Endothelial cell of umbilical vein (primary cell): ENCODE results near the gene CFAP126.
"Not testable (repeated sequence)": the region's sequence is repeated elsewhere in the genome, so short reads cannot be mapped to it uniquely, and the experiment has no call there.

ENCODE experiments used
- CTCF ChIP-seq, 2 donors: IDR thresholded peaks; 1 replicate in 1 of 2; 2 replicates in 1 of 2; pipeline ENCODE4 v1.5.1; 2011; ENCODE audit warnings: low read length in 2 of 2, mild to moderate bottlenecking in 2 of 2, moderate library complexity in 2 of 2, control low read depth in 1 of 2, inconsistent platforms in 1 of 2, low read depth in 1 of 2; ENCODE audit not compliant: insufficient read depth in 1 of 2; ENCODE audit errors: extremely low read depth in 1 of 2
- EZH2 ChIP-seq: IDR thresholded peaks from 2 replicates; pipeline ENCODE4 v1.6.1; 2012; ENCODE audit warnings: borderline replicate concordance, low read depth, mild to moderate bottlenecking, moderate library complexity, low read length, inconsistent platforms; ENCODE audit not compliant: severe bottlenecking
- POLR2A ChIP-seq: IDR thresholded peaks from 2 replicates; pipeline ENCODE4 v1.6.1; 2012; ENCODE audit warnings: low read depth, mild to moderate bottlenecking, control low read depth, low read length
- POLR2AphosphoS5 ChIP-seq: IDR thresholded peaks from 2 replicates; pipeline ENCODE4 v1.6.1; 2012; ENCODE audit warnings: low read depth, mild to moderate bottlenecking, control low read depth, low read length, moderate library complexity; ENCODE audit not compliant: insufficient read depth

GRCh38 chr1:161315841-161316674 lies 51.6 kb downstream of the CFAP126 start:
- not testable (repeated sequence) for TF ChIP-seq CTCF (IDR thresholded peaks at IDR 0.05; ENCODE audit: extremely low read depth in 1 of 2, insufficient read depth in 1 of 2, low read depth in 1 of 2, low read length in 2 of 2); POLR2A; EZH2; POLR2AphosphoS5
